Parathyroid adenoma (tissue), 2 donors: Measurements from ENCODE around the gene GULP1.

ENCODE experiments used
- H2AFZ ChIP-seq: fragments of 300-600 bp; sonication (generic); one replicate; pipeline ENCODE4 v1.7.0; 2017; ENCODE audit warnings: antibody characterized with exemption, mild to moderate bottlenecking
- H3K27ac ChIP-seq: fragments of 300-600 bp; sonication (generic); one replicate; pipeline ENCODE4 v1.7.0; 2017
- H3K27me3 ChIP-seq: fragments of 300-600 bp; sonication (generic); one replicate; pipeline ENCODE4 v1.7.0; 2017; ENCODE audit warnings: low read length; ENCODE audit not compliant: control insufficient read depth, insufficient read depth
- H3K36me3 ChIP-seq: fragments of 300-600 bp; sonication (generic); one replicate; pipeline ENCODE4 v1.7.0; 2017; ENCODE audit warnings: low read length; ENCODE audit not compliant: control insufficient read depth, insufficient read depth
- H3K4me1 ChIP-seq: fragments of 300-600 bp; sonication (generic); one replicate; pipeline ENCODE4 v1.7.0; 2017; ENCODE audit warnings: control low read depth
- H3K4me2 ChIP-seq: fragments of 300-600 bp; sonication (generic); one replicate; pipeline ENCODE4 v1.7.0; 2017; ENCODE audit warnings: low read length
- H3K4me3 ChIP-seq: fragments of 300-600 bp; sonication (generic); one replicate; pipeline ENCODE4 v1.7.0; 2017; ENCODE audit warnings: low read depth, low read length
- H3K79me2 ChIP-seq: fragments of 300-600 bp; sonication (generic); one replicate; pipeline ENCODE4 v1.7.0; 2017; ENCODE audit warnings: control low read depth
- H3K9ac ChIP-seq: fragments of 300-600 bp; sonication (generic); one replicate; pipeline ENCODE4 v1.7.0; 2017; ENCODE audit warnings: mild to moderate bottlenecking
- H3K9me3 ChIP-seq: fragments of 300-600 bp; sonication (generic); one replicate; pipeline ENCODE4 v1.7.0; 2017; ENCODE audit warnings: low read length; ENCODE audit not compliant: control insufficient read depth
- TF ChIP-seq, protein P1 (sequence below): fragments of 300-600 bp; sonication (generic); IDR thresholded peaks from one replicate; pipeline ENCODE4 v1.7.0; 2017; ENCODE audit warnings: antibody characterized with exemption, mild to moderate bottlenecking
- donor health status: primary hyperparathyroidism.

GULP1 gene

DNA sequence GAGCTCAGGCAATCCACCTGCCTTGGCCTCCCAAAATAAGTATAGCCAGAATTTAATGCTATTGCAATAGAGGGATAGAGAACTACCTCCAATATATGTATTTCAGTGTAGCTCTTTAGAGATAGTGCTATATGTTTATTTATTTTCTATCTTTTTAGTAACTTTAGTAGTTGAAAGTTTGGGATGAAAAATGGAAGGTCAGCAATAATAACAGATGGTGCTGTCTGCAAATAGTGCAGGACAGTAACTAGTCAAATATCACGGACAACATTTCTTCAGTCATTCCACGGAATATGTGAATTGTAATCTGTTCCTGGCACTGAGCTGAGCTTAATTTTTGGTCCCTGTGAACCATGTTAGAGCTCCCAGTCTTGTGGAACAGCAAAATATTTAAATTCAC, 43.2 kb upstream of the GULP1 start:
- Histone ChIP-seq H3K4me2 (no peak overlapping the region), H3K27me3 (no peaks in the 10 kb centered on the region), H3K27ac (no peak overlapping the region), H3K36me3 (no peaks in the 10 kb centered on the region), H3K4me3 (no peak overlapping the region), H3K9me3 (no peaks in the 10 kb centered on the region), H2AFZ (no peak overlapping the region), H3K9ac (no peak overlapping the region), H3K4me1 (no peaks in the 10 kb centered on the region), H3K79me2 (no peaks in the 10 kb centered on the region)
- TF ChIP-seq, protein P1, sequence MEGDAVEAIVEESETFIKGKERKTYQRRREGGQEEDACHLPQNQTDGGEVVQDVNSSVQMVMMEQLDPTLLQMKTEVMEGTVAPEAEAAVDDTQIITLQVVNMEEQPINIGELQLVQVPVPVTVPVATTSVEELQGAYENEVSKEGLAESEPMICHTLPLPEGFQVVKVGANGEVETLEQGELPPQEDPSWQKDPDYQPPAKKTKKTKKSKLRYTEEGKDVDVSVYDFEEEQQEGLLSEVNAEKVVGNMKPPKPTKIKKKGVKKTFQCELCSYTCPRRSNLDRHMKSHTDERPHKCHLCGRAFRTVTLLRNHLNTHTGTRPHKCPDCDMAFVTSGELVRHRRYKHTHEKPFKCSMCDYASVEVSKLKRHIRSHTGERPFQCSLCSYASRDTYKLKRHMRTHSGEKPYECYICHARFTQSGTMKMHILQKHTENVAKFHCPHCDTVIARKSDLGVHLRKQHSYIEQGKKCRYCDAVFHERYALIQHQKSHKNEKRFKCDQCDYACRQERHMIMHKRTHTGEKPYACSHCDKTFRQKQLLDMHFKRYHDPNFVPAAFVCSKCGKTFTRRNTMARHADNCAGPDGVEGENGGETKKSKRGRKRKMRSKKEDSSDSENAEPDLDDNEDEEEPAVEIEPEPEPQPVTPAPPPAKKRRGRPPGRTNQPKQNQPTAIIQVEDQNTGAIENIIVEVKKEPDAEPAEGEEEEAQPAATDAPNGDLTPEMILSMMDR: no peak

DNA sequence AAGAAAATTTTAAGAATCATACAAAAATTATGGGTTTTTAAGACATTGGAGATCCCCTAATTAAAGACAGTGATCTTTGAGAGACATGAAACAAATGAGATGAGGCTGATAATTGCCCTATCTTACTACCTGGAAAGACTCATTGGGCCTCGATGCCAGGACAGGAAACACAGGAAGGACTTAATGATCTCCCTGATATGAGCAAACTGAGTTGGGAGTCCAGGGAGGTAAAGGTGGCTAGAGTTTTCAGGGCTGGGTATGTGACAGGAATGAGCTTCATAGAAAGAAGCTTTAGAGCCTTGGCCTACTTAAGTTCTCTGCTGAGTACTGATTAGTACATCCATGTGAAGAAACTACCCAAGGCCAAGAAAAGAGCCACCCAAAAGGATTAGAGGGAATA, 40.6 kb upstream of the GULP1 start:
- Histone ChIP-seq H3K79me2 (no peaks in the 10 kb centered on the region), H2AFZ (no peak overlapping the region), H3K4me1 (no peaks in the 10 kb centered on the region), H3K27ac (no peak overlapping the region), H3K9me3 (no peaks in the 10 kb centered on the region), H3K27me3 (no peaks in the 10 kb centered on the region), H3K9ac (no peak overlapping the region), H3K4me3 (no peak overlapping the region), H3K36me3 (no peaks in the 10 kb centered on the region), H3K4me2 (no peak overlapping the region)
- TF ChIP-seq, protein P1: no peak

DNA sequence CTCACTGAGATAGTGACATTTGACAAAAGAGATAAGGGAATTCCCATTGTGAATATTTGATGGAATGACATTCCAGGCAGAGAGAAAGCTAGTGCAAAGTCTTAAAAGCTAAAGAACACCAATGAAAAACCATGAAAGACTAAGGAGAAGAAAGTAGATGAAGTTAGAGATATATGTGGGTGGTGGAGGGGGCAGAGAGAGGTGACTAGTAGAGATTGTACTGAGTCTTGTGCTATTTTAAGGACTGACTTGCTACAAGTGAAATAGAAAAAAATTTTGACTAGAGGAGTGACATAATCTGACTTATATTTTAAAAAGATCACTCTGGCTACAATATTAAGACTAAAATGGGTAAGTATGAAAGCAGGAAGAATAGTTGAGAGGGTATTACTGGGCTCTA, 35.3 kb upstream of the GULP1 start:
- no peak overlapping the region for H3K4me3 ChIP-seq
- no peaks in the 10 kb centered on the region for H3K36me3 ChIP-seq
- H3K27me3 ChIP-seq: no peaks in the 10 kb centered on the region
- H3K79me2 ChIP-seq: no peaks in the 10 kb centered on the region
- no peak overlapping the region for H2AFZ ChIP-seq
- H3K4me2 ChIP-seq: no peak overlapping the region
- H3K4me1 ChIP-seq: no peaks in the 10 kb centered on the region
- no peaks in the 10 kb centered on the region for H3K9me3 ChIP-seq
- no peak overlapping the region for H3K9ac ChIP-seq
- no peak overlapping the region for H3K27ac ChIP-seq
- TF ChIP-seq, protein P1: no peak

DNA sequence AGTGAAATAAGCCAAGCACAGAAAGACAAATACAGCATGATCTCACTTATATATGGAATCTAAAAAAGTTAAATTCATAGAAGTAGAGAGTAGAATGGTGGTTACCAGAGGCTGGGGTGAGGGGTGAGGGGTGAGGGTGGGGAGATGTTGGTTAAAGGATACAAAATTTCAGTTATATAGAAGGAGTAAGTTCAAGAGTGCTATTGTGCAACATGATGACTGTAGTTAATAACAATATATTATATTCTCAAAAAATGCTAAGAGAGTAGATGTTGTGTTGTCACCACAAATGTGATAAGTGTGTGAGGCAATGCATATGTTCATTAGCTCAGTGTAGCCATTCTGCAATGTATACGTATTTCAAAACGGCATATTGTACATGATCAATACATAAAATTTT, 26.4 kb upstream of the GULP1 start:
- Histone ChIP-seq H3K9me3 (no peaks in the 10 kb centered on the region), H3K27me3 (no peaks in the 10 kb centered on the region)

DNA sequence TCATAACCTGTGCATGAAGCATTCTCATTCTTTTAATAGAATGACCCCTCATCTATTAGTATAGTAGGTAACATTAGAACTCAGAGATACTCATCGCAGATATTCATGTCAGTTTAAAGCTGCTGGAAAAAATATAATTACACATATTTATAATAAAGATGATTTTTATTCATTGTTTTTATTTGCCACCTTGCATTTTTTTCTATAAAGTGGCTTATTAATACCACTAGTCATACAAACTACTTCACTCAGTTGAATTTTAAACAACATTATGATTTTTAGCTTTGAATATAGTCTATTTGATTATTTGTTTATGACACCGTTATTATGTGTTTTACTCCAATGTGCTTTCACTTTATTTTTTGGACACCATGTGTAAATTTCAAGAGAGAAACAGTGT, 23.9 kb upstream of the GULP1 start:
- Histone ChIP-seq H3K4me1 (no peaks in the 10 kb centered on the region), H3K4me2 (no peak overlapping the region), H3K36me3 (no peaks in the 10 kb centered on the region), H3K27ac (no peak overlapping the region), H3K27me3 (no peaks in the 10 kb centered on the region), H3K4me3 (no peak overlapping the region), H3K9ac (no peak overlapping the region), H2AFZ (no peak overlapping the region), H3K79me2 (no peaks in the 10 kb centered on the region), H3K9me3 (no peaks in the 10 kb centered on the region)
- TF ChIP-seq, protein P1: no peak

More for the DNA sequence above, 26.4 kb upstream of the GULP1 start:
- Histone ChIP-seq H3K4me2 (no peak overlapping the region), H3K4me1 (no peaks in the 10 kb centered on the region), H3K27ac (no peak overlapping the region), H2AFZ (no peak overlapping the region), H3K9ac (no peak overlapping the region), H3K4me3 (no peak overlapping the region), H3K36me3 (no peaks in the 10 kb centered on the region), H3K79me2 (no peaks in the 10 kb centered on the region)
- TF ChIP-seq, protein P1: no peak
